Smooth muscle cell (in vitro differentiated cells): ENCODE measurements around the gene SELENOS. TPM values are rescaled to one million over a fixed set of nuclear protein-coding genes. Genes with fewer than 3 reads are reported as not detected.

ENCODE experiments used
- DNase-seq: peaks from one replicate; lab custom pipeline; 2025; ENCODE audit not compliant: unreplicated experiment; lab: John Stamatoyannopoulos, UW
- H2AFZ ChIP-seq: fragments of 200-600 bp; sonication (generic); 2 replicates; pipeline ENCODE4 v1.6.0; 2016; ENCODE audit warnings: antibody characterized with exemption, low read depth, mild to moderate bottlenecking
- H3F3A ChIP-seq: fragments of 200-600 bp; sonication (generic); 2 replicates; pipeline ENCODE4 v1.6.0; 2017; ENCODE audit warnings: antibody characterized with exemption, low read depth
- H3K27ac ChIP-seq: fragments of 200-600 bp; sonication (generic); 2 replicates; pipeline ENCODE4 v1.5.1; 2016; ENCODE audit warnings: low read depth, mild to moderate bottlenecking
- H3K27me3 ChIP-seq: fragments of 200-600 bp; sonication (generic); 2 replicates; pipeline ENCODE4 v1.6.1; 2016; ENCODE audit warnings: low read depth, mild to moderate bottlenecking
- H3K36me3 ChIP-seq: fragments of 200-600 bp; sonication (generic); 2 replicates; pipeline ENCODE4 v1.5.1; 2016; ENCODE audit warnings: low read depth
- H3K4me1 ChIP-seq: fragments of 200-600 bp; sonication (generic); 2 replicates; pipeline ENCODE4 v1.5.1; 2016; ENCODE audit warnings: low read depth
- H3K4me2 ChIP-seq: fragments of 200-600 bp; sonication (generic); 2 replicates; pipeline ENCODE4 v1.6.0; 2016; ENCODE audit warnings: mild to moderate bottlenecking
- H3K4me3 ChIP-seq: fragments of 200-600 bp; sonication (generic); 2 replicates; pipeline ENCODE4 v1.5.1; 2016; ENCODE audit warnings: mild to moderate bottlenecking
- H3K79me2 ChIP-seq: fragments of 200-600 bp; sonication (generic); 2 replicates; pipeline ENCODE4 v1.6.0; 2016; ENCODE audit warnings: low read depth, mild to moderate bottlenecking
- H3K9ac ChIP-seq: fragments of 200-600 bp; sonication (generic); 2 replicates; pipeline ENCODE4 v1.6.0; 2016; ENCODE audit warnings: low read depth
- H3K9me3 ChIP-seq: fragments of 200-600 bp; sonication (generic); replicated peaks from 2 replicates; pipeline ENCODE4 v1.5.1; 2016; ENCODE audit warnings: low read depth
- H4K20me1 ChIP-seq: fragments of 200-600 bp; sonication (generic); 2 replicates; pipeline ENCODE4 v1.6.0; 2016; ENCODE audit warnings: low read depth
- WGBS: methylation state at CpG from one replicate; pipeline ENCODE4 v1.1.7; 2016; ENCODE audit warnings: low lambda C conversion rate; 5-methylcytosine and 5-hydroxymethylcytosine counted together
- polyA plus RNA-seq: library from polyadenylated mRNA; unstranded; fragments of >200 nt; fragmentation: Nextera tagmentation; extraction: Ambion mirVana; gene quantifications from 2 replicates; pipeline ENCODE4 v1.2.1, GENCODE V29; 2016
- total RNA-seq: library from RNA; depleted of rRNA; stranded (reverse); fragments of >200 nt; gene quantifications from 2 replicates; pipeline ENCODE4 v1.2.3, GENCODE V29; 2014
- TF ChIP-seq, protein P1 (sequence below): fragments of 200-600 bp; sonication (generic); IDR thresholded peaks from 2 replicates; pipeline ENCODE4 v1.5.1; 2017; ENCODE audit warnings: borderline replicate concordance, mild to moderate bottlenecking, antibody characterized with exemption; ENCODE audit not compliant: insufficient read depth, poor library complexity, severe bottlenecking

The SELENOS gene
- total and polyA plus RNA-seq, 2 experiments from 2014 or later: 108 to 130 TPM

DNA sequence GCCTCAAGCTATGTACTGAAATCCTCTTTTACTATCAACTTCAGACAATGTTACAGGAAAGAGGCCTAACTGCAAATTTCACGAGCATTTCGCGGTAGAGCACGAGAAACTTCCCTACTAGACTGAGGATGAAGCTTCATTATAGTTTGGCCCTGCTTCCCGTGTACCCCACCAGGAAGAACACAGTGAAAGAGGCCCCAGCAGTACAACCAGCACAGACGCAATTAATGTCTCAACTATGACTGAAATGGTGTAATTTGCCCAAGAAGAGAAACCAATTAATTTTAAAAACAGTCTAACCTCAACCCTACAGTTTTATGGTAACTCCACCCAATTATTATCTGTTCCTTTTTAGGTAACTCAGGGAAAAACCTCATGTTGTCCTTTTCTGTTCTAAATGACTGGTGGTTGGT lies 37.6 kb downstream of the SELENOS start:
- Histone ChIP-seq H2AFZ (no peak overlapping the region), H3K4me2 (peak overlapping the region; percentile 25), H3K27ac (peak overlapping the region; percentile 74), H3F3A (peaks cover 23% of the 10 kb centered on the region), H3K27me3 (no peaks in the 10 kb centered on the region), H4K20me1 (peaks cover 99% of the 10 kb centered on the region), H3K36me3 (no peaks in the 10 kb centered on the region), H3K4me3 (no peak overlapping the region), H3K4me1 (peaks cover 29% of the 10 kb centered on the region), H3K9me3 (no peaks in the 10 kb centered on the region), H3K9ac (no peak overlapping the region), H3K79me2 (peaks cover 100% of the 10 kb centered on the region)
- no peak for DNase-seq
- WGBS: 56% methylated on average over 6 of the region's 6 CpGs
- TF ChIP-seq, protein P1, sequence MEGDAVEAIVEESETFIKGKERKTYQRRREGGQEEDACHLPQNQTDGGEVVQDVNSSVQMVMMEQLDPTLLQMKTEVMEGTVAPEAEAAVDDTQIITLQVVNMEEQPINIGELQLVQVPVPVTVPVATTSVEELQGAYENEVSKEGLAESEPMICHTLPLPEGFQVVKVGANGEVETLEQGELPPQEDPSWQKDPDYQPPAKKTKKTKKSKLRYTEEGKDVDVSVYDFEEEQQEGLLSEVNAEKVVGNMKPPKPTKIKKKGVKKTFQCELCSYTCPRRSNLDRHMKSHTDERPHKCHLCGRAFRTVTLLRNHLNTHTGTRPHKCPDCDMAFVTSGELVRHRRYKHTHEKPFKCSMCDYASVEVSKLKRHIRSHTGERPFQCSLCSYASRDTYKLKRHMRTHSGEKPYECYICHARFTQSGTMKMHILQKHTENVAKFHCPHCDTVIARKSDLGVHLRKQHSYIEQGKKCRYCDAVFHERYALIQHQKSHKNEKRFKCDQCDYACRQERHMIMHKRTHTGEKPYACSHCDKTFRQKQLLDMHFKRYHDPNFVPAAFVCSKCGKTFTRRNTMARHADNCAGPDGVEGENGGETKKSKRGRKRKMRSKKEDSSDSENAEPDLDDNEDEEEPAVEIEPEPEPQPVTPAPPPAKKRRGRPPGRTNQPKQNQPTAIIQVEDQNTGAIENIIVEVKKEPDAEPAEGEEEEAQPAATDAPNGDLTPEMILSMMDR: no peak

DNA sequence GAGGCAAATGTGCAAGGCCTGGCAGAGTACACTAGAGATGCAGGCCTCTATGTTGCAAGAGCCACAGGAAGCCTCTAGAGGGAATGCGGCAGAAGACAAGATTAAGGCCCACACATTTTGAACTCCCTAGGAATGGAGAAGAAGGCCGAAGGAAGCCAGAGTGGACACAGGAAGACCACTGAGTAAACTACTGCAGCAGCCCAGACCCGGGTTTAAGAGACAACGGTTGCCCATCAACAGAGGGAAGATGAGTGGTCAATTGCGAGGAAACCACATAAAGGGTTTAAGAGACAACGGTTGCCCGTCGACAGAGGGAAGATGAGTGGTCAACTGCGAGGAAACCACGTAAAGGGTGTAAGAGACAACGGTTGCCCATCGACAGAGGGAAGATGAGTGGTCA lies 40.0 kb downstream of the SELENOS start:
- Histone ChIP-seq H3K9ac (no peak overlapping the region), H3K27ac (peak overlapping the region; percentile 74), H3K9me3 (no peaks in the 10 kb centered on the region), H3K36me3 (peaks cover 4% of the 10 kb centered on the region), H4K20me1 (peaks cover 99% of the 10 kb centered on the region), H3K4me1 (peaks cover 16% of the 10 kb centered on the region), H3K27me3 (no peaks in the 10 kb centered on the region), H2AFZ (no peak overlapping the region), H3K4me2 (no peak overlapping the region), H3F3A (peaks cover 9% of the 10 kb centered on the region), H3K79me2 (peaks cover 100% of the 10 kb centered on the region), H3K4me3 (no peak overlapping the region)
- 75% methylated on average over 12 of the region's 12 CpGs for WGBS
- TF ChIP-seq, protein P1: no peak
- DNase-seq: no peak

DNA sequence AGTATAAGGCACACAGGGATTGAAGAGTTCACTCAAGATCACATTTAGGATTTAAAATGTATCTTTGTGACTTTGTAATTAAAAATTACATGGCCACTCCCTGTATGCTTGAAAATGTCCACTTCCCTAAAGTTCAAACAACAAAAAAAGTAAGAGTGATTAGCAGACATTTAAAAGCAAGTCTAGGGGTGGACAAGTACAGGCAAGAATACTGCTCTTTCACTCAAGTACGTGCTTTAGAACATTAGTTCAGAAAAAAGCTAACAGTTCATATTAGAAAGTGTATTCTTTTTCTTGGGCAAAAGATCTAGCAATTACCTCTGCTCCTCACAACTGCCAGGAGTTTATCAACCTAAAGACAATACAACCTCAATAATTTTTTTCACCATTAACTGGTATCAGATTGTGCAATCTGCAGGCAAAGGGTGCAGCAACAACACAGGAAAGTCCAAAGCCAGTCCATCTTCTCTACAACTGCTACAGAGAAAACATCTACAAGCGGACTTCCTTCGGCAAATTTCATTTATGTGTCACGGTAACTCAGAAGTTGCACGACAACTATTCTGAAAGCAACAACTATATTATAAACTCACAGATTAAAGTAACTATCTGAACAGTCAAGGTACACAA lies 43.5 kb downstream of the SELENOS start:
- peaks cover 20% of the 10 kb centered on the region for H3F3A ChIP-seq
- no peaks in the 10 kb centered on the region for H3K27me3 ChIP-seq
- H3K4me1 ChIP-seq: peaks cover 10% of the 10 kb centered on the region
- DNase-seq: no peak
- TF ChIP-seq, protein P1: no peak
- no peaks in the 10 kb centered on the region for H3K9me3 ChIP-seq
- peaks cover 4% of the 10 kb centered on the region for H3K36me3 ChIP-seq
- H3K9ac ChIP-seq: no peak overlapping the region
- WGBS: 66% methylated on average over 5 of the region's 5 CpGs
- H4K20me1 ChIP-seq: peaks cover 99% of the 10 kb centered on the region
- H3K4me3 ChIP-seq: no peak overlapping the region
- H2AFZ ChIP-seq: no peak overlapping the region
- peaks cover 100% of the 10 kb centered on the region for H3K79me2 ChIP-seq
- peak overlapping the region; percentile 36 for H3K27ac ChIP-seq
- H3K4me2 ChIP-seq: no peak overlapping the region

DNA sequence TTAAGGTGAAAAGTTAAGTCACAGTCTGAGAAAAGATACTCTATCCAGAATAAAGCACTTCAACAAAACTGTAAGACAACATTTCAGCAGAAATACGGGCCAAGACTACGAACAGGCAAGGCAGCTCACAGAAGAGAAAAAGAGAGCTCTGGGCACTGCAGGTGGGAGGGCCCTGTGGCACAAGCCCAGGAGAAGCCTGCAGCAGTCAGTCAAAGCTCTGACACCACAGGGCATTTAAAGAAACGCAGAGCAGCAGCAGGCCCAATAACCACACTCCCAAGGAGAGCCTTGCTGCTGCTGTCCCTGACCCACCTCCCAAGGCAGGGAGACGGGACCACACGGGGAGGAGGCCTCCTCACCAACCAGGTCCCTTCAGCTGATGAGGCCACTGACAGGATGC lies 44.6 kb downstream of the SELENOS start:
- TF ChIP-seq, protein P1: no peak
- Histone ChIP-seq H3F3A (peaks cover 27% of the 10 kb centered on the region), H2AFZ (no peak overlapping the region), H3K27me3 (no peaks in the 10 kb centered on the region), H3K36me3 (peaks cover 4% of the 10 kb centered on the region), H3K4me2 (peak overlapping the region; percentile 8), H3K4me1 (peaks cover 14% of the 10 kb centered on the region), H3K27ac (peak overlapping the region; percentile 36), H3K79me2 (peaks cover 100% of the 10 kb centered on the region), H3K9me3 (no peaks in the 10 kb centered on the region), H4K20me1 (peaks cover 99% of the 10 kb centered on the region), H3K4me3 (no peak overlapping the region), H3K9ac (no peak overlapping the region)
- WGBS: 60% methylated on average over 5 of the region's 5 CpGs
- DNase-seq: no peak
